HG02798 (cell line): ENCODE results near the gene VANGL2.

Source experiments
- ATAC-seq: cut with Tn5 transposase; IDR thresholded peaks from one replicate; pipeline ENCODE4 v1.9.1; 2021; ENCODE audit warnings: mild to moderate bottlenecking; ENCODE audit not compliant: unreplicated experiment, poor library complexity

The VANGL2 gene

DNA sequence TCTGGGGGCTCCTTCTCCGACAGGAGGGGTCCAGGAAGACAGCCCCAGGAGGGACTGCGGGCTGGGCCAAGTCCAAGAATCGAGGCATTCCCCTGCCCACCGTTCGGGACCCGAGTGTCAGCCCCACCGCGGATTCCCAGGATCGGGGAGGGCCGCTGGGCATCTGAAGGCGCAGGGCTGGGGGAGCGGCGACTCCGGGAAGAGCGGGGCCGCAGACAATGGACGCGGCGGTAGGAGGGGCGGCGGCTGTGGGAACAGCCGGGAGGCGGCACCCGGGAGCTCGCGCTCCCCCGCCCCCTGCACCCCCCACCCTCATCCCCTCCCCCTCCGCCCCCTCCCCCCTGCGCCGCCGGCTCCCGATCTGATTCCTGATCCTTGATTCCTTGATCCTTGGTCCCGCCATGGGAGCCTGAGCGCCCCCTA is at the start of gene VANGL2:
TSS of gene VANGL2 (plus strand) at position 342 of the 423 bp plus-strand sequence. CDS start 15,274 bp downstream, outside the sequence.
- no peak for ATAC-seq

DNA sequence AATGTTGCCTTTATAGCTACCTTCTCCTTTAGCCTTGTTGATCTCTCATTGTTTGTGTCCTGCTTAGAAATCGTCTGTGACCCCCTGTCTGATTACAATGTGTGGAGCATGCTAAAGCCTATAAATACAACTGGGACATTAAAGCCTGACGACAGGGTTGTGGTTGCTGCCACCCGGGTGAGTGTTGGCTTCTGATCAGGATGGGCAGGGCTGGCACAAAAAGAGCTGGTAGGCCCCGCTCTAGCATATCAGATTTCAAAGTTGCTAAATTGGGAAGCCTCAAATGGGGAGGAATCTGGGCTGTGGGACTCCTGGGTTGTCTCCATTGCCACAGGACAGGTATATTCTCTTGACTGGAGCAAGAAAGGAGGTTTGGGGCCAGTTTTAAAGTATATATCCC is 48.7 kb upstream of the VANGL2 start:
- ATAC-seq = no peak

DNA sequence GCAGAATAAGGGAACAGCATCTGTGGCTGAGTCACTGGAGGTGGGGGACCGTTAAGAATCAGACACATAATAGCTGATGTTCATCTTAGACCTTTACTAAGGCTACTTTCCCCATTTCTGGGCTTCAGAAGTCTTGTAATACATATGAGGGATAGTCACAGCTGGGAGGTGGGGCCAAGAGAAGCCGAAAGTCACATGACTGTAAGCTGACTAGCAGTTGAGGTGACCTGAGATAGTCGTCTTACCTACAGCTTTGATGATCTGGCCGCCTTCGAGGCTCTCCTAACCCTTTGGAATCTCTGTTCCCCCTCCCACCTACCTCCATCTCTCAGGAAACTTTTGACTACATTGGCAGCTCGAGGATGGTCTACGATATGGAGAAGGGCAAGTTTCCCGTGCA is 47.8 kb upstream of the VANGL2 start:
- ATAC-seq = no peak

- ATAC-seq = no peak
Observed at GRCh38 chr1:160353223-160353622, 47.1 kb upstream of the VANGL2 start.

DNA sequence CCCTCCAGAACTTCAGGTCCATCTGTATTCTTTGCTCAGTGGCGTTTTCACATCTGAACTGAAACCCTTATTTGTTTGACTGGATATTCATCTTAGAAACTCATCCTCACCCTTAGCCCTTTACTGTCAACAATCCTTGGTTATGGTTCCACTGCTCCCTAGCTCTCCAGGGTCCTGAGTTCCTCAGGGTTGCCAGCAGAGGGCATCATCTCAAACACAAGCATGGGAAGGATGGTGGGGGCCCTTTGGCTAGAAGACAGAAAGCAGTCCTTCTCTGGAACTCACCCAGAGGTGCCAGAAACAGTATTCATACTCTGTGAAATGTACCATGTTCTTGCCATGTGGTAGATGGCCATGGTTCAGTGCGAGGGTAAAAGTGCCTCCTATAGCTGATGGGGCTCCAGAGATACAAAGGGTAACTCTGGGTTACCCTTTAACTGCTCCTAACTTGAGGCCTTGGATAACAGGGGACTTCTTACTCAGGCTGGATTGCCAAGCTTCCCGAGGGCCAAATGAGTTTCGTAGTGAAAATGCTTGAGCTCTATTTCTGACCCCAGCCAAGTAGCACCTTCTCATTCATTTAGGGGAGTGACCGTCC is 45.9 kb upstream of the VANGL2 start:
- no peak for ATAC-seq

GRCh38 chr1:160357286-160358002 is 42.9 kb upstream of the VANGL2 start:
- no peak for ATAC-seq

- ATAC-seq = no peak
Observed at GRCh38 chr1:160358073-160358472, 42.3 kb upstream of the VANGL2 start.

- ATAC-seq = no peak
Observed at GRCh38 chr1:160359559-160360226, 40.7 kb upstream of the VANGL2 start.

- no peak for ATAC-seq
Observed at GRCh38 chr1:160360227-160360695, 40.1 kb upstream of the VANGL2 start.

- no peak for ATAC-seq
Observed at GRCh38 chr1:160361199-160361598, 39.2 kb upstream of the VANGL2 start.

DNA sequence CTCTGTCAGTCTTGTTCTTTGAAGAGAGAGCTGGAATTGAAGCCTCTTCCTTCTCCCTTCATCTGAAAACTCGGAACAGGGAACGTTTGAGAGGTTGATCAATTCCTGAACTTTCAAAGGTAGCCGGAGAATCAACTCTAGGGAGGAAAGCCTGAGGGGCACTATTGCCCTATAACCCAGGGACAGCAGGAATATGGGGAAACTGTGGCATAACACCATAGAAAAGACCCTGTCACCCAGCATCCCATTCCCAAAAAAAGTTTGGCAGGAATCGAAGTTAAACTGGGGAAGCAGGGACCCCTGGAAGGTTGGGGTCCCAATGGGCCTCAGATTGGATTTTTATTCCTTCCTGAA is 38.6 kb upstream of the VANGL2 start:
- no peak for ATAC-seq

GRCh38 chr1:160362168-160362957 is 38.0 kb upstream of the VANGL2 start:
- ATAC-seq = no peak

DNA sequence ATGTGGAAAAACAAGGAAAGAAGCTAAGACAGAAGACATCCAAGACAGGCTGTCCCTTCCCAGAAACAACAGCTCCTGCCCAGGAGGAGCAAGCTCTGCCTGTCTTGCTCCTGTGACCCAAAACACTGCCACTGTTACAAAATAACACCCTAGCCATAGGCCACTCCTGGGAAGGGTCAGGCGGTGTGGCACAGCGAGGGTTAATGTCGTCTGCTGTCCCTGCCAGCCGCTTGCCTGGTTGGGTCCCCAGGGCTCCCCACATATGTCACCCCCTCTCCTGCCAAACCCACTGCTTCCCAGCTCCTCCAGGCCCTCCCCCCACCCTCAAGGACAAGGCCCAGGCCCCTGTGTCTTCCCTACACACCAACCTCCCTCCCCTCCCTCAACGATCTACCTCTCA is 37.4 kb upstream of the VANGL2 start:
- no peak for ATAC-seq

DNA sequence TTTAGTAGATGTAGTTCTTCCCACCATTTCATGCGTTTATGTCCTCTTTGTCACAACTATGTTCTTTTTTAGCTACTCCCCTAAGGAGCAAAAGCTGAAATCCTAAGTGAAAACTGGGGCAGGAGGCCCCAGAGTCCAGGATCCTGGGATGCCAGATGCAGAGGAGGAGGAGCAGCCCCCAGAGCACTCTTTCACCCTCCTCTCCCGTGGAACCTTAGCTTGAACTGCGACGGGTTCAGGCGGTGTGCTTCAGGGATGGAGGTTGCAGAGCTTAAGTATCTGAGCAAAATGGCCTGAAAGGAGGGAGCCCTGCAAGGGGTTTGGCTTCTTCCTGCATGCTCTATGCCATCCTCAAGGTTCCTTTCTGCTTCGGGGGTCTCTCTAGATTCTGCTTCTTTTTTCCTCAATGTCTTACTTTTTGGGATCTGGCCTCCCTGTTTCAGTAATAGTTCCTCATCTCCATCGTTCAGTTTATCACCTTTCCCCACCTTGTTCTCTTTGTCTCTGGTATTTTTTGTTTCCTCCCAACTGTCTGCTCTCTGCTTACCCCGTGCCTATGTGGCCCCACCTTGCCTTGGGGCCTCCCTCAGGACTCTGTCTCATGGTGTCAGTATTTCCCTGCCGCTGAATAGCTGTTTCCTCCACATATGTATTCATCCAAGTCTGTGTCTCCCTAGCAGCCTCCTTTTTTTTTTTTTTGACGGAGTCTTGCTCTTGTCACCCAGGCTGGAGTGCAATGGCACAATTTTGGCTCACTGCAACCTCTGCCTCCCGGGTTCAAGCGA is 36.2 kb upstream of the VANGL2 start:
- ATAC-seq = no peak

DNA sequence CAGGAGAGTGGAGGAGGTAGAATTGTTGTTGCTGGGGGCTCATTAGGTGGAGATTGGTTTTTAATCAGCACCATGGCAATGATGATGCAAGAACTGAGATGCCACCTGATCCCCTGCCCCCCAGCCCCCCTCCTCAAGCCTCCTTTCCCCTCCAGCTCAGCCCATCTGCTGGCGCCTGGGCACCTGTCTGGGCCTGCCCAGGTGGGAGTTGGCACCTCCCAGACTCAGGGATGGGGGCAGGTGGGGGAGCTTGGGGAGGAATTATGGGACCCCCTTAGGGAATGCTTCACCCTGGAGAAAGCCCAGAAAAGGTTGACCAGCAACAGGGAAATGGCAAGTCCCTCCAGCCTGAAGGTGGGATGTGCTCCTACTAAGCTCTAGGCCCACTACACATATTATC is 35.0 kb upstream of the VANGL2 start:
- no peak for ATAC-seq

DNA sequence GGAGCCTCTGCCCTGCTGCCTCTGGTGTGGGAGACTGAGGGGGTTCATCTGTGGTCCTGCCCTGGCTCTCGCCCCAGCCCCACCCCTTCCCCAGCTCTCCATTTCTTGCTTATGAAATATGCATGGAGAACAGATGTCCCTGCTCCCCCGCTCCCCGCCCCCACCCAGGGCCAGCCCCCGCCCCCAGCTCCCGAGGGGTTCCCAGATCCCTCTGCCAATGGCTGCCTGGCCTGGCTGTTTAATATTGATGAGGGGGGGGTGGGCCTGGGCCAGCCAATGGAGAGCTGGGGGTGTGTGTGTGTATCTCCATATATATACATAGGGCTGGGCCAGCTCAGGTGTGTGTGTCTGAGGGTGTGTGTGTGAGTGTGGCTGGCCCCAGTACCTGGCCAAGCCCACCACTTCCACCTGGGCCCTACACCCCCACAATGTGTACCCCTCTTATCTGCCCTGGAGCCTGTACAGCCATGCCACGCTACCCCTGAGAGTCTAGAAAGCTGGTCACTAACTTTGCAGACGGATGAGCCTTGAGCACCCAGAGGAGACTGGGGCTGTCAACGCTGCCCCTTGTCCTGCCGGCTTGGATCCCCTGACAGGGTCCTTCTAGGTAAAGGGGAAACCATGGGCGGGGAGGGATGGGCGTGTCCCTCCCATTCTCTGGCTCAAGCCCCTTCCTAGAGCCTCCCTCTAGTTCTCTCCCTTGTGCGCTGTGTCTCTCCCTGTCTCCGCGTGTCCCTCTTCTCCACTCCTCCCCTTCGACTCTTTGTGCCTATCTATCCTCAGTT is 33.4 kb upstream of the VANGL2 start, which contains the start of gene NHLH1:
TSS of gene NHLH1 (plus strand) at position 341 of the 785 bp plus-strand sequence. CDS start 3,661 bp downstream, outside the sequence.
- ATAC-seq = no peak

DNA sequence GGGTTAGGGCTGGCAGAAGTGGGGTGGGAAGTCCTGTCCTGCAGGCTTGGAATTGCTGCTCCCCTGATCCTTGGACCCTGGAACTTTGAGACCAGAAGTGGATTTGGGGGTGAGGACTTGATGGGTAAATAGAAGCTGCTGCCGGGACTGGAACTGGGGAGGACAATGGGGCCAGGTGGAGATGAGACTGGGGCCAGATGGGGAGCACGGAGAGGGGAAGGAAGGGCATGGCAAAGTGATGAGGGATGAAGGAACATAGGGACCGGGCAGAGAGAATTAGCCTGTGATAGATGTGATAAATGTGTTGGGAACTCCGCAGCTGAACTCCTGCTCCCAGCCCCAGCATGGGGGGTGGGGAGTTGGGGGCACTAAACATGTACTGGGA is 32.9 kb upstream of the VANGL2 start:
- no peak for ATAC-seq

DNA sequence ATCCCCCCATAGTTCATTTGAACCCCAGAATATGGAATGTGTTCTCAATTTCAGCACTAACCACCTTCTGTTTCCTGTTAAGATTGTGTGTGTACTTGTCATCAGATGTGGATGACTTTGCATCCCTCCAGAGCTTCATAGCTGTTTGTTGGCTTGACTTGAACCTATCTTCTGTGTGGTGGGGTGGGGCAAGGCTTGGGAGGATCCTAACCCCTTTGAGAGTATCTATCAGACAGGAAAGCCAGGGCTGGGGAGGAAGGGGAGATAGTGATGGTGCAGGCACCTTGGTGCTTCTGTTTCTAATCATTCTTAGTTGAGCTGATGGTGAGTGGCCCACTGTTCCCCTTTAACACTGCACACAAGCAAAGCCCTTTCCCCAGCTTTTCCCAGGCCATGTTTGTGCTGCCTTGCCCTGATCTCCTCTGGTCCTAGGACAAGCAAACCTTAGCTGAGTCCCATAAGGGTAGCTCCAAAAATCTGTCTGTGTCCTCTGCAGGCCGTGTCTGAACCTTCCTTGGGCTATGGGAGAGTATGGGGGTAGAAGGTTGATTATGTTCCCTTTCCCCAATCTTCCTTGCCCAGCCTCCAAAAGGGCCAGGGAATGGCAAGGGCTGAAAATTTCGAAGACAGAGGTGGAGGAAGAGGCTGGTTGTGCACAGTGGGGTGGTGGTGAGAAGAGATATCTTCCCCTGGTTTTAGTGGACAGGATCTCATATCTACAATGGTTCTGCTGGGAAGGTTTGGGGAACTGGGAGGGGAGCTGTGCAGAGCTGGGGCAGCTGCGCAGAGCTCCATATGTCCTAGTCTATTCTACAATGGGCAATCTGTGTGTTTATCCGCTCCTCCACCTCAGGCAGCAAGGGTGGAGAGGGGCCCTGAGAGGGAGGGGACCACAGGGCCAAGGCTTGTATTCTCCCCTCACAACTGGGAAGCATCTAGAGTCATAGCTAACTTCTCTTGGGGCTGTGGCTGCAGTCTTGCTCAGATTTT is 32.1 kb upstream of the VANGL2 start:
- ATAC-seq = no peak
